NCI-H1694 treated with DMSO at 0.1 percent for 48 hours (cell line): Measurements from ENCODE around the gene KLF15.

Source experiments
- DNase-seq: peaks from one replicate; lab custom pipeline; 2025; lab: John Stamatoyannopoulos, UW

The KLF15 gene

DNA sequence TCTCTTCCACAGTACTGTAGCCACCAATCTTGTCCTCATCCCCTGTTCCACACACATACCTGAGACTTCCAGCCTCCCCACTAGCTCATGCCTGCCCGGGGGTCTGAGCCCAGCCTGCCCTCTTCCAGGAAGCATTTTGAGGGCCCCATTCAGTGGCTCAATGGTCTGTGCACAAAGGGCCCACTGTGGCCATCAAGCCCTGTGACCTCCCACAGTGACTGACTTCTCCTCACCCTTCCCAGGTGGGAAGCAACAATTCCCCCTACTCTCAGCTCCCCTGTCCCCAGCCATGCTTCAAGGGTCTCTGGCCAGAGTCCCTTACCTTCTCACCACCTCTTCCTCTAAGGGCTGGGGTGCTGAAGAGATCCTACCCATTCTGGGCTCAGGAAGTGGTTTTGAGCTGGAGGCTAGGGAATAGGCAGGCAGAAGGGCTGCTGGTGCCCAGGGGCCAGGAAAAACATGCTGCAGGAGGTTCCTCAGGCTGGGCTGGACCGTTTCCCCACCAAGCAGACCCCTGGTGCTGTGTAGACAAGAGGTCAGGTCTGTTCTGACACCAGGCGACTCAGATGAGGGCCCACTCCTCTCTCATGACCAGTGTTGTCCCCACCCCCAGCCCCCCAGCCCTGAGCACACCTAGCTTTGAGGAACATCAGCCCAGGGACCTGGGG, 3.0 kb upstream of the KLF15 start:
- no peak for DNase-seq

DNA sequence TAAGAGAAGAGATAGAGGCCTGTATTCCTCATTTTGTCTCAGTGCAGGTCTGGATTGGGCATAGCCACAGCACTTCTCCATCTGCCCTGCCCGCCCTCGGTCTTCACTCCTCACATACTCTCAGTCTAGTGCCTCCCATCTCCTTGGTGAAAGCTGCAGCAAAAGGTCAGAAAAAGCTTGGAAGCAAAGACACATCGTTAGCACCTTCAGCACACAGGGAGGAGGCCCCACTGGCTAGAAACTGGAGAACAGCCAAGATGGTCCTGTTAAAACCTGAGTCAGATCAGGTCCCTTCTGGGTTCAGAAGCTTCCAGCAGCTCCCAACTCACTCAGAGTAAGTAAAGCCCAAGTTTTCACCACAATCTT, 1.6 kb upstream of the KLF15 start:
- no peak for DNase-seq

DNA sequence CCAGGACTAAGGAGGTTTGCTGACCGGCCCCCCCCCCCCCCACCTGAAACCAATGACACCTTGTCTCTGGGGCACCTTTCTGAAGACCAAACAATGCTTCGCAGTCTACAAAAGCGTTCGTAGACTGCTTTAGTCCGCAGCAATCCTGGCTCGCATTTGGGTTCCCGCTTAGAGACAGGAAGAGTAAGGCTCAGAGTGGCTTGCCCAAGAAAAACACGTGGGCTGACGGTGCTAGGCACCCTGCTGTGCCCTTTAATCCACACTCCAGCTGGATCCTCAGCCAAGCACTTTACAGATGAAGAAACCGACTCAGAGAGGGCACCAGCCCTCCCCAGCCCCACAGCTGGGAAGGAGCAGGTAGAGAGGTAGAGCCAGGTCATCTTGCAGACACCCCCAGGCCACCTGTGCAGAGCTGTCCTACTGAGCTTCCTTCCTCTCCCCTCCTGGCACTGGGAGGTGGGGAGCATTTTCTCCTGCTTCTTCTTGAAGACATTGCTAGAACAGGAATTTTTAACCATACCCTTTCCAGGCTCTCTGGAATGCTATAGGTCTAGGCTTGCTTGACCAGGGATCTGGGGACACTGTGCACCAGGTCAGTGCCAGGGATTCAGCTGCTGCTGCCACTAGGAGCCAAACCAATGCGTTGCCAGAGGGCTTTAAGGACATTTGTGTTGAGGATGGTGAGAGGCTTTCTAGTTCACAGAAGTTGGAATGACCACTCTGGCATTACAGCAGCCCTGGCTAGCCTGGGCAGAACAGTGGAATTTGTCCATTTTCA, 1.0 kb upstream of the KLF15 start:
- DNase-seq, result no peak

DNA sequence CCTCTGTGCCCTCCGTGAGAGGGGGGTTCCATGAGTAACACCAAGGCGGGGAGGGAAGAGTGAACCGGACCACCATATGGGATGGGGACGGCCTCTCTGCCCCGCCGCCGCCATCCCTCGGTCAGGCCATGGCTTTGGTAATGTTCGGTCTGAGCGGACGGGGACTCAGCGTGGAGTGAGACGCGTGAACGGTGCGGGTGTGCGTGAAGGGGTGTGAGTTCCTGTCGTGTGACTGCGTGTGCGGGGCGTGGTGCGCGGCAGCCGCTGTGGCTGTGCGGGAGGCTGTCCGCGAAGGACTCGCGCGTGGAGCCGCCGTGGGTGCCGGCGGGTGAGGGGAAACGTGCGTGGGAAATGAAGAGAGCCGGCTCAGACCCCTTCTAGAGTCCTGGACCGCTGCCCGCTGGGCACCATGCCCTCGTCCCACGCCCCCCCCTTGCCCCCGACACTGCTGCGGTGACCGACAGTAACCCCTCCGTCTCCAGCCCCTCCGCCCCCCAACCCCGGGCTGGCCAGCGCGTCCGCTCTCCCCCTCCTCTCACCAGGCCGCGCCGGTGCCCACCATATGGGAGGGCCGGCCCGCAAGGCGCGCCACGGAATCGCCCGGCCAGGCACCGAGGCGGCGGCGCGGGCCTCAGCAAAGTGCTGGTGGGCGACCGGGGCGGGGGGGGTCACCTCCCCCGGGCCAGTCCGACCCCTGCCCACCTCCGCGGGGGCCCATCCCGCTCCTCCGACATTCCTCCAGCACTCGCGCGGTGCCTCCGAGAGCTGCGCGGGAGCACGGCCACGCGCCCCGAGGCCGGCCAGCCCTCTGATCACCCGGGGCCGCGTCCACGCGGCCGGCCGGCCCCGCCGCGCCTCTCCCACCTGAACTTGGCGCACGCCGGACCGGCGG, 589 bp downstream of the KLF15 start:
- no peak for DNase-seq

DNA sequence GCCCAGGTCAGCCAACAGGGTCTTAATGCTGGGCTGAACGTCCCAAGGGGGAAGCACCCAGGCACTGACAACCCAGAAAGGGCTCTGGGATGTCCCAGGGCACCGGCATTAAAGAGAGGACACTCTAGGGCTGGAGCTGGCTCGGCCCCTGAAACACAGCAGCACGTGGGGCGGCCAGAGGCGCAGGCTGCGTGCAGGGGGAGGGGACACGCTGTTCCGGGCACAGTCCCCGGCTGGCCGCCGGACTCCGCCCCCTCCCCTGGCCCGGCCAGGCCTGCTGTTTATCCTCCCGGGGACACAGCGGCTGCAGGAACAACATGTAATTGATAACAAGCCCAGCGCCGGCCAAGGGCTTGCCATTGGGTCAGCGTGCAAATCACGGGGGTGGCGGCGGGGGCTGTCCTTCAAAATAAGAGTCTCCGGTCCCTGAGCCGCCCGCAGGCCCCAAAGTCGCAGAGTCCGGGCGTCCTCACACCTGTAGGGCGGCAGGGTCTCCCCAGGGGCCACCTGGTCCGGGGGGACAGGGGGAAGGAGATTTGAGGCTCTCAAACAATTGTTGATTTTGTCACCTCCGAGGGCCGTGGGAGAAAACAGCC, 1.3 kb downstream of the KLF15 start:
- no peak for DNase-seq

DNA sequence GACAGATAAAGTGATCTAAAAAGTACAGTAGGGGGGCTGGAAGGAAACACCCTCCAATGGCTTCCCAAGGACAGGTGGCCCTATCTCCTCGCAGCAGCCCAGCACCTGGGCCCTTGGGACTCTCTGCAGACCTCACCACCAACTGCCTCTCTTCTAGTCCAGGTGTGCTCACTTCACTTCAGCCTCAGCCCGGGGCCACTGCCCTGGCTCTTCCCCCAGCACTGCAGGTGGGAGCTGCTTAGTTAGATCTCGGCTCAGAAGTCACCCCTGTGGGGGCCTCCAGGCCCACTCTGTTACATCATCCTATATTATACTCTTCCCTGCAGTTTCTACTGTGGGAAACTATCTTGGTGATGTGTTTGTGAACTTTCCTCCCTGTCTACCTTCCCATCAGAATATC, 2.0 kb downstream of the KLF15 start:
- no peak for DNase-seq

DNA sequence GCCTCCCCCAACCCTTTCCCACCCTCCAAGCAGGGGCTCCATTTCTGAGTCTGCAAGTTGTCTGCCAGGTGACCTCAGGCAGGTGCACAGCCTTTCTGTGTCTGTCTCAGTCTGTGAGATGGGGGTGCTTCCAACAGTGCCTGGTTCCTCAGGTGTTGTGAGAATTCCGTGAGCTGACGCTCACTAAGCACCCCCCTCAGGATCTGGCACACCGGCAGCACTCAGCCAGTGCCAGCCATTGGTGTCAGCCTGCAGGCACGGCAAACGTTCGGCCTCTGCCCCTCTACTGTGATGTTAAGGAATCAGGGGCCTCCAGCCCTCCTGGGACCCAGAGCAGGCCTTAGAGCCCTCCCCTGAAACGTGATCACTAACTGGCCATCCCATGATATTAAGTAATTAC, 2.4 kb downstream of the KLF15 start:
- DNase-seq, result no peak

DNA sequence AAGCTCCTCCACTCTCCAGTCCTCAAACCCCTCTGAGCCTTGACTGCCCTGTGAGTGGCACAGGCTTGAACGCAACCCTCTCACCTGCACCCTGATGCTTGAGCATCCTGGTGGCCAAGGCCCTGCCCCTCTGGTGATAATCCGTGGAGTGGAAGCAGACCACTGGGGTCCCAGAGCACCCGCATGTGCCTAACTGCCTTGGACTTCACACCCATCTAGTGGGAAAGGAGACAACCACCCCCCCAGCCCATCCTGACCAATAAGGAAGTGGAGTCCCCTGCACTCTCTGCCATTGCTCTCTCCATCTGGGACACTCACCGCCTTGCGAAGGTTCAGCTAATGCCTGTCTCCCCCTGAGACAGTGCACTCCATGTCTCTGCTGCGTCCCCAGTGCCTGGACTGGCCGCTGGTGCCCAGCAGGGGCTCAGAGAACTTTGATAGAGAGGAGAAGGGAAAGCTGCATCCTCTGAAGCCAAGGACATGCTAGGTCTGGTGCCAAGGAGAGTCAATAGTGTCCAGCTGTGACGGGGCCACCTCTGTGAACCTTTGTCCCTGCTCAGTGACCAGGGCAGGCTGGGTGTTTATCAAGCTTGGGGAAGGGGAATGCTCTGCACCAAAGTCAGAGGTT, 3.4 kb downstream of the KLF15 start:
- no peak for DNase-seq

DNA sequence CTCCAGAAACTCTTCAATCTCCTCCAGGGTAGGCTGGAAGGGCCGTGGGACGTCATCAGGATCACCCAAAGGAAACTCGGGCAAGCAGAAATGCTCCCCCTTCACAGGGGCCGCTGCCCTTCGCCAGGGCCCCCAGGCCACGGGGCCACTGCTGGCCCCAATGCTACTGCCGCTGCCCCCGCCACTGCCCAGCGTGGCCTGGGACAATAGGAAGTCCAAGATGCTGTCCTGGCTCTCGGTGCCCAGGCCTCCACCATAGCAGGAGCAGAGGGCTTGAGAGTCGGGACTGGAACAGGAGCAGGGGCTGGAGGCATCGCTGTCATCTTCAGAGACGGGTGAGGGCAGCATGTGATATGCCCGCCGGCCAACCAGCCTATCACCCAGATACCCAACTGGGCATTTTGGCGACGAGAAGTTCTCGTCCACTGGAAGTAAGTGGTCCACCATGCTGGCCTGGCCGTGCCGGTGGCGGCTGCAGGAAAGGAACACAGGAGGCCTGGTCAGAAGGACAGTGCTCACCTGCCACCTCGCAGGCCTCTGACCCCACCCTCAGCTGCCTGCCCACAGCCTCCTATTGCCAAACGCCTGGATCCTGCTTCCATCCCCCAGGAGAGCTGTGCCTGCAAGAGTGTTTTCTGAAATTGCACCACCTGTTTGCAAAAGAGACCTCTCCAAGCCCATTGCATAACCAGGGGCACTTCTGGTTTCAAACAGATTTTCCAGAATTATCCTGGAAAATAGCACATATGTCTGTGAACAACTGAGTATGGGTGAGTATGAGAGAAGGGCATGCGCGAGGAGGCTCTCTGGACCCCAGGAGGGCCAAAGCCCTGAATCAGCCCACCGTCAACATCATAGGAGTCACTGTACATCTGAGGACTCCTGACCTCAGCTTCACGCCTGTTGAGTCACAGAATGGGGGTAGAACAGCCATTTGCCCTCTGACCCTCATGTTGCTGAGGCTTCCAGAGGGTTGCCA, 4.4 kb downstream of the KLF15 start:
- DNase-seq, result no peak

DNA sequence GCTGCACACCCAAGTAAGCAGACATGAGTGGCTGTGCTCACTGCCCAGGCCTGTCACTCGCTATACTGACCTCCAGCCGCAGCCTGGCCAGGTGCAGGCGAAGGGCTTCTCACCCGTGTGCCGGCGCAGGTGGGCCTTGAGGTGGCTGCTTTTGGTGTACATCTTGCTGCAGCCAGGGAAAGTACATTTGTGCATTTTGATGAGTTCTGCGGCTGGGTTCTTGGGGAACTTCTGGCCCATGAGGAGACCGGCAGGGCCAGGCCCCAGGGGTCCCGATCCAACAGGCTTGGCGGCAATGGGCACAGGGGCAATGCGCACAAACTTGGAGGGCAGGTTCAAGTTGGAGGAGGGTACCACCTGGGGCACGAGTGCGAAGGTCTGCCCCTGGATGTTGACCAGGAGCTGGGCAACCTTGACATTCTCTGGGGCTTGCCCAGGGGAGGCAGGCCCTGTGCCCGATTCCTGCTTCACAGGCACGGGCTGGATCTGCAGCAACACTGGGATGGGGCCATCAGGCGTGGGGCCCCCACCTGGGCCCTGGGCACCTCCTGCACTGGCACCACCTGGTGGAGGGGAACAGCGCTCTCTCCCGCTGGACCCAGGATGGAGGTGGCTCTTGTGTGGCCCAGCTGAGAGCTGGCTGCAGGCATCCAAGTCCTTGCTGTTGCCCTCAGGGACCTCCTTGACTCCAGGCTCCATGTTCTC, 5.3 kb downstream of the KLF15 start:
- no peak for DNase-seq

DNA sequence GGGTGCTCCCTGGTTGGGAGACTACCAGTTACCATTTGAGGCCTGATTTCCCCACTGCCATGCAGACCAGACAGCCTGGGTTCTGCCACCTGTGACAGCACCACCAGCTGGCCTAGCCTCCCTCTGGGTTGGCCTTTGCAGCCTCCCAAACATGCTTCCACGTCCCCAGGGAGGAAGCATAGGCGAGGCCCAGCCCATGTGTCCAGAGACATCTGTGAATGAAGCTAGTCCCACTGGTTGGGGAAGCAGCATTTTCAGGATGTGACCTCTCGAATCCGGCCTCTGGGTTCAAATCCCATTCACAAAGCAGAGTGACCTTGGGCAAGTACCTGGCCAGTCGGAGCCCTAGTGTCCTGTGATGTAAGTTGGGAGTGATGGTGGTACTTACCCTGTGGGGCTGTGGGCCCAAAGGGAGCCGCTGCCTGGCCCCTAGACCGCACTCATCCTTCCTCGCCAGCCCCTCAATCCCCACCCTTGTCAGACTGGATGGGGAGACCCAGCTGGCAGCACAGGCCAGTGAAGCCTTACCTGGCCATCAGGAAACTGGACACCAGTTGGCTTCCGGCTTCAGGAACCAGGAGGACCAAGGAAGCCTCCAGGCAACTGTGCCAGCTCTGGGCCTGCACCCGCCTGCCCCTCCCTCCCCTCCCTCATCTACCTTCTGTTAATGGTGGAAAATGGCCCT, 6.0 kb downstream of the KLF15 start:
- DNase-seq, result no peak

DNA sequence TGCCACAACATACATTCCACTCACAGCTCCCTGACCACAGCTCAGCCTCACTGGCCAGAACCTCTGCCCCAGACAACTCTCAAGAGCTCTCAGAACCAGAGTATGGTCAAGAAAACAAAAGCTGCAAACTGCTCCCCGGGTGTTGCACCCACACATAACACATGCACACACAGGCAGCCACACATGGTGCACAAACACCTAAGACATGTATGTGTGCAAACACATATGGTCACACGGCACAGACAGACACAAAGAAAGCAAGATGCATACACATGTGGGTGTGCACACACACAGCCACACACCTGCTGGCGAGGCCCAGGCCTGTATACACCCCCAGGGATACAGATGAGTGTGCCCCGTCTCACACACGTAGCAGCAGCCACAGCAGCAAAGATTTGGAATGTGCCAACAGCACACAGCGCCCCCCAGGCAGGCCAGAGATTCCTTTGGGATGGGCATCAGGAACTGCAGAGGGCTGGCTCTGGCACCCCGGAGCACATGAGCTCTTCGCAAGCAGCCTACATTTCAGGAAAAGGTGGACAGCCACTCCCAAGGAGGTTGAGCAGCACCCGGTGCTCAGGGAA, 6.6 kb downstream of the KLF15 start:
- DNase-seq, result no peak

DNA sequence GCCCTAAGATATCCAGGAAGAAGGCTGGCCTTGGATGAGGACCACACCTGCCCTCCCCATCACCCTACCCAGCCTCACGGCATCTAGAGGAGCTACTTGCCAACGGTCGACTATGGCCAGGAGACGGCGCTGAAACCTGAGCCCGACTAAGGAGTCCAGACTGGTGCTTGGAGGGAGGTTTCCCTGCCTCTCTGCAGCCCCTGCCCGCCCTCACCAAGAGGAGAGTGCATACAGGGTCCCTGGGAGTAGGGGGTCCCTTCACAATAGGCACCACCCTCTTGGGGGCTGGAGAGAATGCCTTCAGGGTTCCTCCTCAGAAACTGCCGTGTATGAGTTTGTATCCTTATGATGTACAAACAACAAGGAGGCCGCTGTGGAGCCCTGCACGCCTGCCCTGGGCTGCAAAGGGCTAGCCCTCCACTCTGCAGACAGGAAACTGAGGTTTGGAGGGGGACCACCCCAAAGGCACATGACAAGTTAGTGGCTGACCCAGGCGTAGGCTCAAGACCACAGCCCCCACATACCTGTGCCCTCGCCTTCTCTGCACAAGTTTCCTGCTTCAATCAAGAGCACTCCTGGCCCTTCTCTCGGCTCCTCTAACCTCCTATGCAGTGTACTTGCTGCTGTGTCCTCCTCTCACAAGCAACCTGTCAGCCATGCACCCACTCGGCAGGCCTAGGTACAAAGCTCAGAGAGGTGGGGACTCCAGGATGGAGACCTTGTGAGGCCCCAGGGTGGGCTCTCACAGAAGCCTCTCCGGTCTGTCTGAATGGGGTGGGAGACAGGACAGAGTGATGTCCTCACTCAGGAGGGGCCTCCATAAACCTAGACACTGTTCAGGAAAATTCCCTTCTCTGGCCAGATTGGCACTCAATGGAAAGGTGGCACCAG, 7.4 kb downstream of the KLF15 start:
- no peak for DNase-seq

DNA sequence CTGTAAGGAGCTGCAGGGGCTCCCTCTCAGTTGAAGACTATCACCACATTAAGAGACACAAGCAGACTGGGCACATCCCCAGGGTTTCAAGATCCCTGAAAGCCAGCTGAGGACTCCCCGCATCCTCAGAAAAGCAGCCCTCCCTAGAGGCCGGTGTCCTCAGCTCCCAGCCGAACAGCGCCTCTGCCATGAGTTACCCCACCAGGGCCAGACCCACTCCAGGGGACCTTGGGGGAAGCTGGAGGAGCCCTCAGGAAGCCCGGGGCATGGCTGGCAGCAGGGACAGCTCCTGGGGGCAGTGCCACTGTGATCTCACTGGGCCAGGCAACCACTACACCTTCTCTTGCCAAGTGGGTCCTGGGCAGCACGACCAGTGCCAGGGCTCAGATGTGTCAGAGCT, 8.1 kb downstream of the KLF15 start:
- no peak for DNase-seq

DNA sequence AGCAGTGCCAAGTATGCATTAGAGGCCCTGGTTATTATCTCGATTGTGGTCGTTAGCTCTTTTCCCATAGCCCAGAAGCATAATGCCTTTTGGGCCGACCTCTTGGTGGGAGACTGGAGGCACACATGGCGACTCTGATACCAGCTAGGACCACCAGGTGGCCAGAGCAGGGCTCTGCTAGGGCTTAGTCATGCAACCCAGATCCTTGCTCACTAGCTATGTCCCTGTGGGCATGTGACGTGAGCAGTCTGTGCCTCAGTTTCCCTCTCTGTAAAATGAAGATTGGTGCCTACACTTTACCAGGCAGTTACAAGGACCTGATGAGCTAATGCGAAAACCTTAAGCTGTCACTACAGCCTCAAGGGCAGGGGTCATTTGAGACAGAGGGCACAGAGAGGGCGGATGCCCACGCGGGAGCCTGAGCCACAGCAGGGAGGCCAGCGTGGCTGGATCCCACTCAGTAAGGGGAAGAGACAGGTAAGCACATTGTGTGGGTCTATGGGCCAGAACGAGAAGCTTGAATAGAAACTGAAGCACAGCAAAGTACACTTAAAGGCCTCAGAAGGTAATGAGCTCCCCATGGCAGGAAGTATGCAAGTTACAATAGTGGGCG, 8.8 kb downstream of the KLF15 start:
- no peak for DNase-seq

DNA sequence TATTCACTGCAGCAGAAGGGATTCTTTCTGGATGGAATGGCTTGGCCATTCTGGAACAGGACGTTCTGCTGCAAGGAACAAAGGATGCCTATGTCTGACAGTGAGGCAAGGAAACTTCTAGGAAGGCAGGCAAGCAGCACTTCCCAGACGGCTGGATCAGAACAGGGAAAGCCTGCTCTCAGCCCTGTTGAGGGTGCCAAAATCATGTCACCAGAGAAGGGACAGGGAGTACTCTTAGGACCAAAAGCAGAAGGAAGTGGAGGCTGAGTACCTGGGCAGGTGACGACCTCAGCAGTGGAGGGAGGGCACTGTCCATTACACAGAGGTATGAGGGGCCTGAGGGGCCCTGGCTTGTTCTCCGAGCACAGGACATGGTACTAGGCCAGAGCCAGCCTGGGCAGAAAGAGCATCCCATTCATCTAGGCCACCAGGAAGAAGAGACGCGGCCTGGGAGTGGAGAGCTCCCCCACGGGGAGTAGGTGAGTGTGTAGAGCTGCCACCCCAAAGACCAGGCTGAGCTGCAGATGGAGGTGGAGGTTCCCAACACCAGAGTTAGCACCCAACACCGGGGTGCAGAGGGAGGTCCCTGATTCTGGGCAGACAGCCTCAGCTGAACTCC, 9.6 kb downstream of the KLF15 start:
- DNase-seq, result no peak

DNA sequence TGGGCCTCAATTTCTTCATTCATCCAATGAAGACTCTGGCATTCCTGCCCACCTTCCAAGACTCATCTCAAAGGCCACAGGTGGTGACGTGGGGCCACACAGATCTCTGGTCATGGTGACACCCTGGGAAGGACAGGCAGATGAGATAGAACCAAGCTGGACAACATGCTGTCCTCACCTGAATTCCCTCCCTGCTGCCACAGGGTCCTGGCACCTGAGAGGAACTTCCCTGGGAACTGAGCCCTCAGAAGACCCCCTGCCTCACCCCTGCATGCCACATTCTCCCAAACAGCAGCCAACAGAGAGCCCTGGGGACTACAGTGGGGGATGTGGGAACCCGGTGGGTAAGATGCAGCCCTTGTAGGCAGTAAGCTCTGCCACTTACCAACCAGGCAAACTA, 10.7 kb downstream of the KLF15 start:
- DNase-seq, result no peak
